Subcutaneous abdominal adipose tissue (tissue), 5 donors: ENCODE results near the gene PAXX.
A peak's percentile ranks its signal among the peaks of the same experiment; 100 is the strongest.

ENCODE experiments used
- H3K27ac ChIP-seq: one replicate; pipeline ENCODE4 v1.7.0; 2013; ENCODE audit warnings: low read depth, mild to moderate bottlenecking, inconsistent platforms, low read length, moderate library complexity
- H3K27me3 ChIP-seq, 5 donors: one replicate each; pipeline ENCODE4 v1.7.0; 2013; ENCODE audit warnings: low read length in 5 of 5, inconsistent platforms in 1 of 5; ENCODE audit not compliant: control insufficient read depth in 5 of 5, insufficient read depth in 4 of 5
- H3K36me3 ChIP-seq, 5 donors: one replicate each; pipeline ENCODE4 v1.7.0; 2013; ENCODE audit warnings: low read length in 5 of 5; ENCODE audit not compliant: control insufficient read depth in 5 of 5, insufficient read depth in 5 of 5
- H3K4me1 ChIP-seq, 5 donors: one replicate each; pipeline ENCODE4 v1.7.0; 2013; ENCODE audit warnings: low read length in 5 of 5, mild to moderate bottlenecking in 3 of 5, moderate library complexity in 1 of 5; ENCODE audit not compliant: control insufficient read depth in 5 of 5, insufficient read depth in 5 of 5
- H3K4me3 ChIP-seq, 5 donors: one replicate each; pipeline ENCODE4 v1.7.0; 2013; ENCODE audit warnings: low read length in 5 of 5, low read depth in 1 of 5
- H3K9ac ChIP-seq, 5 donors: one replicate each; pipeline ENCODE4 v1.7.0; 2013; ENCODE audit warnings: low read length in 5 of 5, mild to moderate bottlenecking in 4 of 5, moderate library complexity in 3 of 5
- H3K9me3 ChIP-seq, 5 donors: one replicate each; pipeline ENCODE4 v1.7.0; 2013; ENCODE audit warnings: low read length in 5 of 5; ENCODE audit not compliant: control insufficient read depth in 5 of 5
- donor health status: healthy.
- donor health status: healthy.
- donor health status: healthy.
- donor health status: healthy.
- donor health status: healthy.

Gene PAXX

DNA sequence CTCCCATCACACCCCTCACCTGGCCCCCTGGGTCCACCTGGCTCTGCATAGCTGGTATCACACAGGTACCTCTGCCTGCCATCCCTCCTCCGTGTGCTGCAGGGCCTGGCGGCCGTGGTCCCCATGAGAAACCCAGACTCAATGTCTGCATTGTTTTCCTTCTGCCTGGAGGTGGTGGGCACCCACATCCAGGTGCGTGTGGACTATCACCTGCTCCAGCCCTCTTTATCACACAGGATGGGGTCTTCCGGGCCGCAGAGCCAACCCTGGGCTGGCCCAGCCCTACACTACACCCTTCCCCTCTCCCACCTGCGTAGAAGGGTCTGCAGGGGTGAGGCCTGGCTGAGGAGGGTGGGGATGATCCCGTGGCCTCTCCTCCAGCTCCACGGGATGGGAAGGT is 46.7 kb downstream of the PAXX start:
- H3K27ac ChIP-seq = no peak overlapping the region
- H3K27me3 ChIP-seq = peaks cover 0 to 10% (median 0%) of the 10 kb centered on the region in 5 donors

GRCh38 chr9:137039611-137040366 is 47.6 kb downstream of the PAXX start:
- H3K9me3 ChIP-seq = no peaks in the 10 kb centered on the region
- no peak overlapping the region for H3K9ac ChIP-seq
- H3K4me1 ChIP-seq = peaks cover under 1 to 45% (median 23%) of the 10 kb centered on the region in 5 donors
- H3K4me3 ChIP-seq = no peak overlapping the region
- H3K27me3 ChIP-seq = peaks cover 0 to 18% (median 5%) of the 10 kb centered on the region in 5 donors
- peaks cover 0 to 37% (median 14%) of the 10 kb centered on the region in 5 donors for H3K36me3 ChIP-seq
- H3K27ac ChIP-seq = no peak overlapping the region

More for the DNA sequence above, 46.7 kb downstream of the PAXX start:
- no peak overlapping the region for H3K4me3 ChIP-seq
- no peaks in the 10 kb centered on the region for H3K9me3 ChIP-seq
- no peak overlapping the region for H3K9ac ChIP-seq
- peaks cover 0 to 42% (median 20%) of the 10 kb centered on the region in 5 donors for H3K4me1 ChIP-seq
- peaks cover 0 to 37% (median 14%) of the 10 kb centered on the region in 5 donors for H3K36me3 ChIP-seq

DNA sequence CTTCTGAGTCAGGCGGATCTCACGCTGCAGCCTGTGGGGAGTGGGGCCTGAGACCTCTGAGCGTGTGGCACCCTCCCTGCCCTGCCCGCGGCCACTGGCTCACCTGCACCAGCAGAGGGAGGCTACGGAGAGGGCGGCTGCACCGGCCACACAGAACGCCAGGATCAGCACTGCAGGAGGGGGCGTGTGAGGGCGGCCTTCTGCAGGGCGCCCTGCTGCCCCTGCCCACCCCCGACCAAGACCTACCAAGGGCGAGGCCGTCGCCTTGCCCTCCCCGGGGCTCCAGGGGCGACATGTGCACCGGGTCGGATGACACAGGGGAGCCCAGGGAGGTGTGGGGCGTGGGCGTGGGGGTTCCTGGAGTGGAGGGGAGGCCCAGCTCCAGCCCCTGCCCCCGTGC is 48.3 kb downstream of the PAXX start:
- Histone ChIP-seq H3K36me3 (peaks cover 0 to 37% (median 14%) of the 10 kb centered on the region in 5 donors), H3K4me1 (peaks cover 4 to 45% (median 22%) of the 10 kb centered on the region in 5 donors)

GRCh38 chr9:137041124-137041523 is 48.9 kb downstream of the PAXX start:
- Histone ChIP-seq H3K27me3 (peaks cover 4 to 26% (median 9%) of the 10 kb centered on the region in 5 donors), H3K27ac (no peak overlapping the region), H3K9me3 (no peaks in the 10 kb centered on the region), H3K9ac (peak overlapping the region in 1 of 5 donors; percentile 23), H3K4me1 (peaks cover 4 to 49% (median 24%) of the 10 kb centered on the region in 5 donors), H3K36me3 (peaks cover 0 to 37% (median 14%) of the 10 kb centered on the region in 5 donors), H3K4me3 (no peak overlapping the region)

More for the DNA sequence above, 48.3 kb downstream of the PAXX start:
- no peak overlapping the region for H3K9ac ChIP-seq
- H3K27me3 ChIP-seq = peaks cover 4 to 24% (median 9%) of the 10 kb centered on the region in 5 donors
- no peak overlapping the region for H3K27ac ChIP-seq
- H3K4me3 ChIP-seq = no peak overlapping the region
- H3K9me3 ChIP-seq = no peaks in the 10 kb centered on the region

DNA sequence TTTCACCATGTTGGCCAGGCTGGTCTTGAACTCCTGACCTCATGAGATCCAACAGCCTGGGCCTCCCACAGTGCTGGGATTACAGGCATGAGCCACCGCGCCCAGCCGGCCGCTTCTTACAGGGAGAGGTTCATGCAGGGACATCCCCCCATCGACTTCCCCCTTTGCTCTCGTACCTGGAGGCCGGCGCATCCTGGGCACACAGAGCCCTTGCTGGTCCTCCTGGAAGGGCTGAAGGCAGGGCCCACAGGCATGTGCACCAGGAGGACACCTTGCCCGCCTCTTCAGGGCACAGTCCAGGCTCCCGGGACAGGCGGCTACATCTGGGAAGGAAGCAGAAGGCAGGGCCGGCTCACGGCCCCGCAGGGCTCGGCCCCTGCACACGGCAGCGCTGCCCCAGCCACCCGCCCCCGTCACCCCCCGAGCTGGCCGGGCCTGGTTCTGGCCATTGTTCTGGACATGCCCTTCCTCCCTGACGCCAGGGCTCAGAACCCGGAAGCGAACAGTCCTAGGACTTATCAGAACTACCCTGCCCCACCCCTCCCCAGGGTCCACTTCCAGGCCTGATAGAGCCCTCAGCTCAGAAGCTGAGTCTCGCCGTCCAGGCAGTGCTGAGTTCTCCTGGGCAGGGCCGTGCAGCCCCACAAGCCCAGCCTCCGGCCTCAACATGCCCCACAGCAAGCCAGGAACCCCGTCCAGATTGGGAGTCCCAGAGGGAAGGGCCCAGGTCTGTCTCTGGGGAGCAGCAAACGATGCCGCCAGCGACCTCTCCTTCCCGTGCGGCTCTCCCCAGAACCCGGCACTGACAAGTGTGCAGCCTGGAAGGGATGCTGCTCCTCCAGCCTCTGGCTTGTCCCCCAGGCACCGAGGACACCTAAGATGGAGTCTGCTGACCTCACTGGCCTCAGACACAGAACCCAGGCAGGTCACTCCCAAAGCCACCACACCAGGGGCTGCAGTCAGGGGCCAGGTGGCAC is 50.8 kb downstream of the PAXX start:
- Histone ChIP-seq H3K4me3 (peak overlapping the region in 3 of 5 donors; percentile 22 to 71 (median 71)), H3K27ac (no peak overlapping the region), H3K9me3 (no peaks in the 10 kb centered on the region), H3K4me1 (peaks cover 4 to 55% (median 29%) of the 10 kb centered on the region in 5 donors), H3K9ac (peak overlapping the region in 2 of 5 donors; percentile 6 to 33), H3K36me3 (peaks cover 0 to 28% (median 14%) of the 10 kb centered on the region in 5 donors), H3K27me3 (peaks cover 9 to 40% (median 18%) of the 10 kb centered on the region in 5 donors)
